GM19025 (cell line): ENCODE measurements around the gene PLXNA2.

Experiments
- ATAC-seq: cut with Tn5 transposase; IDR thresholded peaks from one replicate; pipeline ENCODE4 v1.9.1; 2021; ENCODE audit warnings: mild to moderate bottlenecking, low read depth, moderate library complexity; ENCODE audit not compliant: unreplicated experiment

Gene PLXNA2

GRCh38 chr1:208268541-208269337 lies 24.6 kb upstream of the PLXNA2 start:
- no peak for ATAC-seq

GRCh38 chr1:208265525-208265924 lies 21.3 kb upstream of the PLXNA2 start:
- ATAC-seq, result no peak

GRCh38 chr1:208265122-208265469 lies 20.9 kb upstream of the PLXNA2 start:
- ATAC-seq, result no peak

- no peak for ATAC-seq
Measured at GRCh38 chr1:208264469-208265121, 20.4 kb upstream of the PLXNA2 start.

GRCh38 chr1:208261874-208262273 lies 17.7 kb upstream of the PLXNA2 start:
- no peak for ATAC-seq

- ATAC-seq, result no peak
Measured at GRCh38 chr1:208258277-208258676, 14.1 kb upstream of the PLXNA2 start.

GRCh38 chr1:208257351-208257750 lies 13.2 kb upstream of the PLXNA2 start:
- ATAC-seq, result no peak

- ATAC-seq, result no peak
Measured at GRCh38 chr1:208256556-208256955, 12.4 kb upstream of the PLXNA2 start.

- ATAC-seq, result no peak
Measured at GRCh38 chr1:208256091-208256490, 11.9 kb upstream of the PLXNA2 start.

- ATAC-seq, result no peak
Measured at GRCh38 chr1:208254862-208255261, 10.7 kb upstream of the PLXNA2 start.

- no peak for ATAC-seq
Measured at GRCh38 chr1:208254376-208254775, 10.2 kb upstream of the PLXNA2 start.

GRCh38 chr1:208252836-208253576 lies 8.8 kb upstream of the PLXNA2 start:
- no peak for ATAC-seq

- ATAC-seq, result no peak
Measured at GRCh38 chr1:208251911-208252835, 8.0 kb upstream of the PLXNA2 start.

GRCh38 chr1:208251015-208251414 lies 6.8 kb upstream of the PLXNA2 start:
- no peak for ATAC-seq

- no peak for ATAC-seq
Measured at GRCh38 chr1:208250613-208251012, 6.4 kb upstream of the PLXNA2 start.

- ATAC-seq, result no peak
Measured at GRCh38 chr1:208248991-208249696, 5.0 kb upstream of the PLXNA2 start.

- no peak for ATAC-seq
Measured at GRCh38 chr1:208248307-208248801, 4.2 kb upstream of the PLXNA2 start.

GRCh38 chr1:208247696-208248095 lies 3.5 kb upstream of the PLXNA2 start:
- ATAC-seq, result no peak

GRCh38 chr1:208245185-208245705 lies 1.1 kb upstream of the PLXNA2 start:
- ATAC-seq, result no peak
